Subcutaneous adipose tissue (tissue), 4 donors: ENCODE measurements around the gene SMARCC1. TPM values are rescaled to one million over a fixed set of nuclear protein-coding genes. Genes with fewer than 3 reads are reported as not detected.

ENCODE experiments used
- total RNA-seq, 4 donors: library from RNA; depleted of rRNA; stranded (reverse); fragments of >200 nt; gene quantifications; one replicate each; pipeline ENCODE4 v1.1.0, GENCODE V29; 2016
- TF ChIP-seq, protein P1 (sequence below): fragments of 450-650 bp; IDR thresholded peaks from one replicate; pipeline ENCODE4 v1.5.1; 2016; ENCODE audit warnings: low read depth, mild to moderate bottlenecking, control low read depth, antibody characterized with exemption, moderate library complexity

SMARCC1 gene
- total RNA-seq, 4 donors from 2014 or later: 25.8 to 29.2 (median 26.1) TPM

DNA sequence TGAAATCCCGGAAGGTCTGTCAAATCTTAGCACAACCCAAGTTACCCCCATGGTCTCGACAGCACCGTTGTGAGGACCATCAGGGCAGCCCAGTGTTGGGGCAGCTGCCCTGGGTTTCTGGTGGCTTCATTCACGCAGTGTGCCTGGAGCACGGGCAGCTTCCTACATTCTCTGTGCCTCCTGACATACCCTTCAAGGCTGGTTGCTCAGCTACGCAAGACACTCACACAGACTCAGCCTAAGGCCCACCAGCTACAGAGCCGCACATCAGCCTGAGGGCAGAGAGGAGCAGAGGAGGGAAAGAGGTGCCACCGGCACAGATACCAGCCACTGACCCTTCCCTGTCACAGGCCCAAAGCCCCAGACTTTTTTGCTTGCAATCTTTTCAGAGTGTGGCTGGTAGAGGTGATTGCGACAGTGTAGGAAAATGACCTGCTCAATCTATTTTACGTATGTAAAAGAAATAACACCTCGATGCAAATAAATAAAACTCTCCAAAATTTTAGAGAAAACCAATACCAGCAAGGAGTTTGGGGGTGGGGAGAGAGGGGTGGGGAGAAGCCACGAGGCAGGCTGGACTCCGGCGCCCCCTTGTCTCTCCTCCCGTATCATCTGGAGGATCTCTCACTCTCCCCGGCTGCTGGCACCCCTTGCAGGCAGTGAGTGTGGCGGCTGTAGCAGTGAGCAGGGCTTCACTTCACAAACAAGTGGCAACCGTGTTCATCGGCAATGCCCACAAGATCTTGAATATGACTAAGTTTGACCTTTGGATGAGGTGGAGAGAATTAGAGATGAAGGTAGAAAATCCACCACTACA lies 215.8 kb downstream of the SMARCC1 start:
- TF ChIP-seq, protein P1, sequence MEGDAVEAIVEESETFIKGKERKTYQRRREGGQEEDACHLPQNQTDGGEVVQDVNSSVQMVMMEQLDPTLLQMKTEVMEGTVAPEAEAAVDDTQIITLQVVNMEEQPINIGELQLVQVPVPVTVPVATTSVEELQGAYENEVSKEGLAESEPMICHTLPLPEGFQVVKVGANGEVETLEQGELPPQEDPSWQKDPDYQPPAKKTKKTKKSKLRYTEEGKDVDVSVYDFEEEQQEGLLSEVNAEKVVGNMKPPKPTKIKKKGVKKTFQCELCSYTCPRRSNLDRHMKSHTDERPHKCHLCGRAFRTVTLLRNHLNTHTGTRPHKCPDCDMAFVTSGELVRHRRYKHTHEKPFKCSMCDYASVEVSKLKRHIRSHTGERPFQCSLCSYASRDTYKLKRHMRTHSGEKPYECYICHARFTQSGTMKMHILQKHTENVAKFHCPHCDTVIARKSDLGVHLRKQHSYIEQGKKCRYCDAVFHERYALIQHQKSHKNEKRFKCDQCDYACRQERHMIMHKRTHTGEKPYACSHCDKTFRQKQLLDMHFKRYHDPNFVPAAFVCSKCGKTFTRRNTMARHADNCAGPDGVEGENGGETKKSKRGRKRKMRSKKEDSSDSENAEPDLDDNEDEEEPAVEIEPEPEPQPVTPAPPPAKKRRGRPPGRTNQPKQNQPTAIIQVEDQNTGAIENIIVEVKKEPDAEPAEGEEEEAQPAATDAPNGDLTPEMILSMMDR: no peak

DNA sequence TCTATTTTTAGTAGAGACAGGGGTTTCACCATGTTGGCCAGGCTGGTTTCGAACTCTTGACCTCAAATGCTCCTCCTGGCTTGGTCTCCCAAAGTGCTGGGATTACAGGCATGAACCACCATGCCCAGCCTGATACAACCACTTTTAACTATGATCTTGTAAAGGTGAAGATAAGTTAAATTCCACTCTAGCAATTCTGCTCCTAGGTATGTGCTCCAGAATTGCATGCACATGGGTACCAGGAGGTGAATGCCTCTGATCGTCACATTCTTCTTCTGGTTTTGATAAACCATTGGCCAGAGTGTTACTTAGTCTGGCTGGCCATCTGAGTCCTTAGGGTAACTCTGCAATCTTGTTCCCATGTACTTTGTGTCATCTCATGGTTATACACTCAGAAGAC lies 225.3 kb downstream of the SMARCC1 start:
- TF ChIP-seq, protein P1: no peak

DNA sequence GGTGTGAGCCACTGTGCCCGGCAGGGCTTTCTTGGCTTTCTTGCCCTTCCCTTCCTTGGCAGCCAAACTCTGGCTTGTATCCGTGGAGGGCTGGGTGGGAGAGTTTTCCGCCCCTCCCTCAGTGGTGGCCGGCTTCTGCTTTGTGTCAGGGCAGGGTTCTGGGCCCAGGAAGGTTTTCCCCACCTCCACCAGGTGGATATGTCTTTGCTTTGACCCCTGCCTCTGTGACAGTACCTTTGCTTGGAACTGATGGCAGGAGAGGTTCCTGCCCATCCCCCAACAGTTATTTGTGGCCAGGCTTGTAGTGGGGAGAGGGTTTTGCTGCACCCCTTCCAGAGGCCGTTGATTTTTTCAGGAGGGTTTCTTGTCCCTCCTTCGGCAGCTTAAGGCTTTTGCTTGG lies 227.4 kb downstream of the SMARCC1 start:
- TF ChIP-seq, protein P1: no peak

DNA sequence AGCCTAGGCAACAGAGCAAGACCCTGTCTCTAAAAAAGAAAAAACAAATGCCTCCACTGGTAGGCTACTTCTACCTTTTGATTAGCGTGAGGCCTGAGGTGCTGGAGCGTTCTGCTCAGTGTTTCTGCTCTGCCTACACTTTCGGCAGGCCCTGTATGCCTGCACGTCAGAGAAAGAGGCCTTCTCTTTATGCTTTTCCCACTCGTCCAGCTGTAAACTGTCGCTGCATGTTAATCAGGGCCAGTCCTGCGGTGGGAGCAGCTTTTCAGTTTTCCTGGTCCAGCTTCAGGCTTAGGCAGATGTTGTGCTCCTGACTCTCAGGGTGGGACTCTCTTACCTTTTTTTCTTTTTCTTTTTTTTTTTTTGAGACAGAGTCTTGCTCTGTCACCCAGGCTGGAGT lies 228.3 kb downstream of the SMARCC1 start:
- TF ChIP-seq, protein P1: no peak

DNA sequence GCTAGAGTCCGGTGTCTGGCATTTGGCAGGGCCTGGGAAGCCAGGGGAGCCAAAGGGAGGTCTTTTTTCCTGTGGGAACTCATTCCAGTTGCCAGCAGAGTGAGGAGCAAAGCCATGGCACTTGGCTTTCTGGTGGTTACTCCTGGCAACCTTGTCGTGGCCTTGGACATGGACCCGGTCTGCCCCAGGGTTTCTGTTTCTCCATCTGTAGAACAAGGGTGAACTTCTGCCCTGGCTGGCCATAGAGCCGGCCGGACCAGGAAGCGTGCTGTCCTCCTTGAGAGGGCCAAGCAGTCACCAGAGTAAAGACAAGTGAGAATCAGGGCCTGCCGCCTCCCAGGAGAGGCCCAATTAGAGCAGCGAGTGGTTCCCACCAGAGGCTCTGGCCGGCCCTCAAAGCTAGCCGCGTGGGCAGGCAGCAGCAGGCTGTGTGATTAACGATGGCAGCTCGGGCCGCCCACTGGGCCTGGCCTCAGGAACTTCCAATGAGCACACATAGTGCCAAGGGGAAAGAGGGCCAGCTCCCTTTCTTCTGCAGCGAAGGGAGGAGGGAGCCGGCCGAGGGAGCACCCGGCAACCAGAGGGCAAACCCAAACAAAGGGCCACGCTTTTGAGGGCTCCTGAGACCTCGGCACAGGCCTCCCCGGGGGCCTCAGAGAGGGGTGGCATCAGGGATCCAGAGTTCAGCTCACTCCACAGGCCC lies 239.1 kb downstream of the SMARCC1 start:
- TF ChIP-seq, protein P1: no peak

DNA sequence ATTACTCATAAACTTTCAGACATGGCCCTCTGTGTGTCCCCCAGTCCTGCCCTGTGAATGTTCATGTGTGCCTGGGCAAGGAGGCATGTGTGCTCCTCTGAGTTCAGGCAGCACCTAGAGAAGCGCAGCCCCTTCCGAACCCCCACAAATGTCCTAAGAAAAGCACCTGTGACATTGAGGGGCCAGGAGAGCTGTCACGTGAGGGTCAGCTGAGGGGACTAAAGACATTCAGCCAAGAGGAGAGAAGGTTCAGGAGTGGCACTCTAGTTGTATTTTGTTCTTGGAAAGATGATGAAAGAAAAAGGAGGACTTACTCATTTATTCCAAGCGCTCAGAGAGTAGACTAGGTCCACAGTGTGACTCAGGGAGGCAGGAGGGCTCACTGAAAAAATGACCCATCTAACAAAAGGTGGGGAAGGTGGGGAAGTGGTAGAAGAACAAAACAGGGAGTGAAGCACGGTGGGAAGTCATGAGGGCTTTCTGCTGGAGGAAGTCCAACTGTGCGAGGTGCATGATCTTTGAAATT lies 240.0 kb downstream of the SMARCC1 start:
- TF ChIP-seq, protein P1: no peak

DNA sequence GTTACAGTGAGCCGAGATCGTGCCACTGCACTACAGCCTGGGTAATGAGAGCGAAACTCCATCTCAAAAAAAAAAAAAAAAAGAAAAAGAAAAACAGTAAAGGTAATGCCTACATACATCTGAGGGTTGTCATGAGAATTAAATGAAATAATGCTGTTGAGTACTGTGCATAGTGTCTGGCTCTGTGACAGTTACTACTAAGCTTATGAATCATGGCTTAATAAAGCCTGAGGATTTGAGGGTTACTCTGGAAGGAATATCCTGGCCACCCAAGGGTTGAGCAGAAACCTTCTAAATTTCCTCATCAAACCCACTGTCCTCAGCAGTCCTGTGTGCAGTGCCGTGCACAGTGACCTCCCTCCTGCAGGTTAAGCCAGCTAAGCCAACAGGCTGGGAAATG lies 241.4 kb downstream of the SMARCC1 start:
- TF ChIP-seq, protein P1: no peak
